Adrenal gland (tissue), 12 donors: ENCODE results near the gene USP1. TPM values are rescaled to one million over a fixed set of nuclear protein-coding genes. Genes with fewer than 3 reads are reported as not detected.

Experiments
- DNase-seq, 7 donors: peaks; one replicate each; pipeline ENCODE4 v3.0.0-alpha.2; 2019 to 2020
- H3K27ac ChIP-seq, 5 donors: fragments of 200-600 bp; sonication (generic) in 4 of 5; 1 replicate in 3 of 5; 2 replicates in 2 of 5; pipeline versions ENCODE4 v1.5.1 to v1.8.0; 2016 to 2020; ENCODE audit warnings: mild to moderate bottlenecking in 1 of 5
- H3K27me3 ChIP-seq: fragments of 200-600 bp; 2 replicates; pipeline ENCODE4 v1.8.0; 2021
- H3K36me3 ChIP-seq, 2 donors: fragments of 200-600 bp; replicated peaks in 1 of 2; 1 replicate in 1 of 2; 2 replicates in 1 of 2; pipeline versions ENCODE4 v1.5.1 to v1.8.0; 2018 to 2022
- H3K4me1 ChIP-seq, 2 donors: fragments of 200-600 bp; replicated peaks in 1 of 2; 1 replicate in 1 of 2; 2 replicates in 1 of 2; pipeline versions ENCODE4 v1.5.1 to v1.8.0; 2018 to 2021
- H3K4me3 ChIP-seq, 4 donors: fragments of 200-600 bp; sonication (generic) in 3 of 4; one replicate each; pipeline ENCODE4 v1.5.1; 2016 to 2018
- H3K9me3 ChIP-seq, 3 donors: fragments of 200-600 bp; sonication (generic) in 1 of 3; replicated peaks in 1 of 3; 1 replicate in 2 of 3; 2 replicates in 1 of 3; pipeline versions ENCODE4 v1.5.1 to v1.8.0; 2016 to 2021
- CTCF ChIP-seq, 6 experiments: fragments of 450-650 bp in 4 of 6; fragments of 200-600 bp in 2 of 6; sonication (generic) in 1 of 6; IDR thresholded peaks; 1 replicate in 5 of 6; 2 replicates in 1 of 6; pipeline versions ENCODE4 v1.5.1 to v1.8.0; 2016 to 2021; ENCODE audit warnings: antibody characterized with exemption in 6 of 6, mild to moderate bottlenecking in 2 of 6, moderate library complexity in 1 of 6
- POLR2A ChIP-seq, 2 donors: fragments of 450-650 bp; IDR thresholded peaks; one replicate each; pipeline ENCODE4 v1.6.1; 2017; ENCODE audit warnings: antibody characterized with exemption in 2 of 2, mild to moderate bottlenecking in 2 of 2, moderate library complexity in 1 of 2
- WGBS, 4 donors: extraction: QIAGEN DNeasy Blood & Tissue Kit in 2 of 4; methylation state at CpG; one replicate each; pipeline versions ENCODE4 v1.1.5 to v1.1.7; 2013 to 2017; 5-methylcytosine and 5-hydroxymethylcytosine counted together
- intact Hi-C, 2 donors: fragments of 100-400 bp; cut with DNase I; formaldehyde crosslinking; loops; one replicate each; pipeline versions ENCODE4 v1.14.1 to v1.15.0; 2022 to 2023
- polyA plus RNA-seq, 3 donors: library from polyadenylated mRNA; stranded (reverse); fragments of 200-250 nt in 2 of 3; fragments of 350-450 nt in 1 of 3; fragmentation: Illumina TruSeq in 1 of 3; extraction: RNeasy Lipid Tissue Mini Kit (QIAGEN cat#74804) in 1 of 3; gene quantifications; one replicate each; pipeline ENCODE4 v1.2.3, GENCODE V29; 2013 to 2014
- total RNA-seq, 9 donors: library from RNA; depleted of rRNA in 4 of 9; stranded (reverse); fragments of >200 nt in 4 of 9; fragments of 120-200 nt in 1 of 9; fragmentation: NEBNext Ultra II Directional in 1 of 9; extraction: Animal tissue kit (Norgen Biotek cat#: 25700) in 1 of 9; gene quantifications; one replicate each; pipeline versions ENCODE4 v1.1.0 to v1.2.4, GENCODE V29; 2013 to 2023
- donor health status: healthy with polysubstance abuse.
- donor health status: Bipolar disorder and iron deficiency.
- donor health status: DM: yes; HTN: yes; CAD: no.
- donor health status: DM: no; HTN: no; CAD: no.
- donor health status: DM: no; HTN: no; CAD: no.
- donor health status: DM: yes; HTN: yes; CAD: no.

USP1 gene
- total and polyA plus RNA-seq, 12 donors = 4.1 to 26.1 (median 17.0) TPM

- Histone ChIP-seq H3K27ac (no peak overlapping the region), H3K9me3 (no peaks in the 10 kb centered on the region), H3K4me1 (peaks cover 9 to 17% of the 10 kb centered on the region in 2 donors), H3K36me3 (no peaks in the 10 kb centered on the region), H3K4me3 (no peak overlapping the region), H3K27me3 (no peaks in the 10 kb centered on the region)
- no peak for TF ChIP-seq CTCF (IDR thresholded peaks at IDR 0.05)
- no peak for TF ChIP-seq POLR2A (IDR thresholded peaks at IDR 0.05)
- no peak for DNase-seq
- intact Hi-C loops = no loop called here
- 77 to 88% (median 82%) methylated on average over 10 of the region's 10 CpGs for WGBS, 4 donors
Observed at GRCh38 chr1:62433861-62434617, 2.8 kb upstream of the USP1 start.

GRCh38 chr1:62434618-62435001 is 2.2 kb upstream of the USP1 start:
- 93 to 94% (median 93%) methylated on average over 12 of the region's 12 CpGs for WGBS, 4 donors

DNA sequence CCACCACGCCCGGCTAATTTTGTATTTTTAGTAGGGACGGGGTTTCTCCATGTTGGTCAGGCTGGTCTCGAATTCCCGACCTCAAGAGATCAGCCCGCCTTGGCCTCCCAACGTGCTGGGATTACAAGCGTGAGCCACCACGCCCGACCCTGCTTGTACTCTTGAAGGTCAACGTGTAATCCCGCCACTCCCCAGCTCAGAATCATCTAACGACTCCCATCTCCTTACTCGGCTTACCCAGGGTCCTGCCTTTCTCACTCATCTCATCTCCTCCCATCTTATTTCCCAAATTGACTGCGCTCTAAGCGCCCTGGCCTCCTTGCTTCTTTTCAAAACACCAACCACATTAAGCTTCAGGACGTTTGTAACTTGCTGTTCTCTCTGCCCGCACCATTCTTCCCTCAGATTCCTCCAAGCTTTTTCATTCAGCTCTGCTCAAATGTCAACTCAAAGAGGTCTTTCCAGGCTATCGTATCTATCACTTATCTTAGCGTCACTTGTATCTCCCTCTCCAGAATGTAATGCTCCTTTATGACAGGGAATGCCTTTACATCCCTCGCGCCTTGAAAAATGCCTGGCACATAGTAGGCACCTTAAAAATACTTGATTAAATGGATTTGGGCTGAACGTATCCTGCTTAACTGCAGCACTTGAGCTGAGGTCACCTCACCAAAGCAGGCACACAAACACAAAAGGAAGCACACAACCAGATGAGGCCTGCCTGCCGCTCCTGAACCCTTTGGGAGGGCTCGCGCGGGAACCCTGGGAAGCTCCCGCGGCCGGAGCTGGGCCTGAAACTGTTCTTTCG is 1.4 kb upstream of the USP1 start:
- peaks cover 9 to 31% of the 10 kb centered on the region in 2 donors for H3K4me1 ChIP-seq
- DNase-seq = peak; percentile 5 to 64 (median 23)
- peak overlapping the region; percentile 80 to 99 (median 95) for H3K27ac ChIP-seq
- H3K36me3 ChIP-seq = no peaks in the 10 kb centered on the region
- TF ChIP-seq POLR2A (IDR thresholded peaks at IDR 0.05) = no peak
- TF ChIP-seq CTCF (IDR thresholded peaks at IDR 0.05) = no peak
- intact Hi-C loops = no loop called here
- 43 to 46% (median 44%) methylated on average over 29 to 31 of the region's 31 CpGs for whole genome bisulfite sequencing, 4 donors
- no peaks in the 10 kb centered on the region for H3K27me3 ChIP-seq
- no peaks in the 10 kb centered on the region for H3K9me3 ChIP-seq
- peak overlapping the region; percentile 61 to 97 (median 78) for H3K4me3 ChIP-seq

More at GRCh38 chr1:62434618-62435001, 2.2 kb upstream of the USP1 start:
- Histone ChIP-seq H3K27me3 (no peaks in the 10 kb centered on the region), H3K36me3 (no peaks in the 10 kb centered on the region), H3K9me3 (no peaks in the 10 kb centered on the region), H3K27ac (no peak overlapping the region), H3K4me1 (peaks cover 9 to 23% of the 10 kb centered on the region in 2 donors), H3K4me3 (no peak overlapping the region)
- TF ChIP-seq CTCF (IDR thresholded peaks at IDR 0.05) (no peak), POLR2A (IDR thresholded peaks at IDR 0.05) (no peak)
- DNase-seq = peak in 2 of 7 donors; percentile 19 to 55
- intact Hi-C loops = no loop called here

DNA sequence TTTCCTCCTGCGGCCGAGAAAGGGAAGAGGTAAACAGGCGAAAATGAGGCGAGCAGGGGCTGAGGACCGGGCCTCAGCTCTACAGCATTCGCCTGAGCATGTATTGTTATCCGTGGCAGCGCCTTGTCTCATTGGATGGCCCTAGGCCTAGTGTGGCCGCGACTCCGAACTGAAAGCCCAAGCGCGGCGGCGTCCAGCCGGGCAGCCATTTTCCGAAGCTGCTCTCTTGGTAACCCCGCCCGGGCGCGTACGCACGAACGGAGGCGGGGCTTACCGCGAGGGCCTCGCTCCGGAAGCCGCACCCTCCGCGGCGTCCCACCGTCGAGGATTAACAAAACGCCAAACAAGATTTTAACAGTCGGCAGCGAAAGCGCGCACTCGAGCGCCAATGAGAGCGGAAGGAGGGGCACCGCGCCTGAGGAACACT is 797 bp upstream of the USP1 start:
- Histone ChIP-seq H3K27me3 (no peaks in the 10 kb centered on the region), H3K36me3 (no peaks in the 10 kb centered on the region), H3K4me3 (peak overlapping the region; percentile 61 to 97 (median 78)), H3K9me3 (no peaks in the 10 kb centered on the region), H3K27ac (peak overlapping the region; percentile 80 to 99 (median 95)), H3K4me1 (peaks cover 9 to 37% of the 10 kb centered on the region in 2 donors)
- DNase-seq = peak in 2 of 7 donors; percentile 95 to 99
- intact Hi-C loops = no loop called here
- WGBS, 4 donors = 0 to 4% (median 1%) methylated on average over 9 to 45 of the region's 45 CpGs
- TF ChIP-seq CTCF (IDR thresholded peaks at IDR 0.05) (peak in 1 of 6 experiments; percentile 3), POLR2A (IDR thresholded peaks at IDR 0.05) (peak; percentile 89 to 93)
